ENCODE measurements around the gene ATP5F1B. TPM values are rescaled to one million over a fixed set of nuclear protein-coding genes. Genes with fewer than 3 reads are reported as not detected.

Gene ATP5F1B
- total and polyA plus RNA-seq, 2 of the 13 experiments (the other 11 are each of a cell fraction or from before 2014, with no cell fraction given) = 1,051 to 1,180 TPM

GRCh38 chr12:56630180-56630632 is 15.6 kb downstream of the ATP5F1B start, which contains the start of gene BAZ2A (continued):
- TF ChIP-seq ZBTB46 (CRISPR knock-in tag; IDR thresholded peaks at IDR 0.05; ENCODE audit: borderline replicate concordance) (no peak), ZNF512 (CRISPR knock-in tag; IDR thresholded peaks at IDR 0.05) (no peak), ZNF547 (CRISPR knock-in tag; IDR thresholded peaks at IDR 0.05) (peak; percentile 76; the same call in 1 of the 2 replicates), SETDB1 (CRISPR knock-in tag; IDR thresholded peaks at IDR 0.05; ENCODE audit: borderline replicate concordance) (no peak), ZNF709 (CRISPR knock-in tag; IDR thresholded peaks at IDR 0.05) (no peak), PRDM15 (CRISPR knock-in tag; IDR thresholded peaks at IDR 0.05) (no peak), ARNT (IDR thresholded peaks at IDR 0.05) (no peak), GATAD1 (CRISPR knock-in tag; IDR thresholded peaks at IDR 0.05) (peak; percentile 80), ZKSCAN5 (CRISPR knock-in tag; IDR thresholded peaks at IDR 0.05) (no peak), NCOR1 (IDR thresholded peaks at IDR 0.05; ENCODE audit: borderline replicate concordance, low read length) (no peak), JUND (CRISPR knock-in tag; IDR thresholded peaks at IDR 0.05) (no peak), NR2F6 (IDR thresholded peaks at IDR 0.05) (no peak), NR2F6 (CRISPR knock-in tag; IDR thresholded peaks at IDR 0.05) (peak; percentile 51; the same call in 1 of the 2 replicates), ZNF329 (CRISPR knock-in tag; IDR thresholded peaks at IDR 0.05; ENCODE audit: low read depth) (0 out of 2 replicates have a peak, but pooled peaks have one; percentile 32), DDIT3 (CRISPR knock-in tag; IDR thresholded peaks at IDR 0.05) (no peak), MYPOP (CRISPR knock-in tag; IDR thresholded peaks at IDR 0.05) (no peak)
- TF ChIP-seq, protein P1, sequence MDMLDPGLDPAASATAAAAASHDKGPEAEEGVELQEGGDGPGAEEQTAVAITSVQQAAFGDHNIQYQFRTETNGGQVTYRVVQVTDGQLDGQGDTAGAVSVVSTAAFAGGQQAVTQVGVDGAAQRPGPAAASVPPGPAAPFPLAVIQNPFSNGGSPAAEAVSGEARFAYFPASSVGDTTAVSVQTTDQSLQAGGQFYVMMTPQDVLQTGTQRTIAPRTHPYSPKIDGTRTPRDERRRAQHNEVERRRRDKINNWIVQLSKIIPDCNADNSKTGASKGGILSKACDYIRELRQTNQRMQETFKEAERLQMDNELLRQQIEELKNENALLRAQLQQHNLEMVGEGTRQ (IDR thresholded peaks at IDR 0.05; ENCODE audit: low read depth, low read length) = no peak
- TF ChIP-seq, protein P1 (CRISPR knock-in tag; IDR thresholded peaks at IDR 0.05; ENCODE audit: borderline replicate concordance) = no peak

Data from HepG2 (cell line).